ENCODE data around the gene MAP4K3.

Gene MAP4K3

DNA sequence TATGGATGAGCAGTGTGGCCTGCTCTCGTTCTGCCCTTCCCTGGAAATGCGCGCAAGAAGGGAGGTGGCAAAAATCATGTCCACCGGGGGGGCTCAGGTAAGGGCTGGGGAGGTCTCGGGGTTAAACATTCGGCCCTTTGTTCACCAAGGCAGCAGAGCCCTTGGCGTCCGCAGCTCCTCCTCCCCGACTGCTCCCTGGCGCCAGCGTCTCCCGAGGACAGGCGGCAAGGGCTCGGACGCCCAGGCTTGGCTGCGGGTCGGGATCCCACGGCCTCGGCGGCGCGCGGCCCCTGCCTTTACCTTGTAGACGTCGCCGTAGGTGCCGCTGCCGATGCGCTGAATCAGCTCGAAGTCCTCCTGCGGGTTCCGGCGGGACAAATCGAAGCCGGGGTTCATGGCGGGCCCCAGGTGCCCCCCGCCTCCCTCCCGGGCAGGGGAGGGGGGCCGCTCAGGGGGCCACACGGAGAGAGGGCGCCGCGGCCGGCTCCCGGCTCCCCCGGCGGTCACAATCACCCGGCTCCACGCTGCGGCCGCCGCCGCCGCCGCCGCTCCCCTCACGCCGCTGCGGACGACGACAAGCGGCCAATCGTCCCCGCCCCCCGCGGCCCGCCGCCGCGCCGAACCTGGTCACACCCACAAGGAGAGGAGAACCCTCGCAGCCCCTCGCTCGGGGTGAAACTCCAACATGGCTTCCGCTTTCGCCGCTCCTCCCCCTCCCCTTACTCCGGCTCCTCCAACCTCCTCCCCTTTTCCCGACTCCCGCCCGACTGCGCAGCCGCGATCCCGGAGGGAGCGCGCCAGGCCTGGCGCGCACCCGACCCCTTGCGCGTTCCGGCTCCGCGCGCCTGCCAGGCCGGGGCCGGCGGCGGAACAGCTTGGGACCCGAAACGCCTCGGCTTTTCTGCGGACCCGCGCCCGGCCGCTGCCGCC lies at the start of gene MAP4K3:
MAP4K3 (minus strand) TSS at position 694 of the 930 bp plus-strand sequence; CDS start at position 396, 298 bp downstream.
- peak; percentile 56 to 86 (median 64) for DNase-seq (ENCODE audit: low read depth in 3 of 3)

DNA sequence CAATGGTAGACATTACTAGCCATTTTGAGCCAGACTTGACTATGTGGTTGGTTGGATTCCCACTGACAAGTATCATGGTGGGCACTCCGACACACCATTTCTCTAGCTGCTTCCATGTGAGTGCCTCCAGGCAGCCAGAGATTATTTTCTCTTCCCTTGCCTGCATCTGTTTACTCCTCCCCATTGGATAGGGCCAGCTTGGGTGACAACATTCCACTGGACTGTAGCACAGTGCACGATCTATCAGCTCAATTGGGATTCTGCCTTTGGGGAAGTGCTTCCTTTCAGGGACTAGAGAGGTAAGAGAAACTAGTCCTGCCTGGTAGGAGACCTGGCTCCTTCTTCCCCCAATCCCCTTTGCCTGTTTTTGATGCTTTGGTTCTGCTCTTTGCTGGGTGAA lies 49.0 kb upstream of the MAP4K3 start:
- DNase-seq (ENCODE audit: low read depth in 3 of 3), result no peak

- no peak for DNase-seq (ENCODE audit: low read depth in 3 of 3)
Measured at GRCh38 chr2:39484620-39485495, 47.8 kb upstream of the MAP4K3 start.

- DNase-seq (ENCODE audit: low read depth in 3 of 3), result no peak
Measured at GRCh38 chr2:39484206-39484605, 47.1 kb upstream of the MAP4K3 start.

DNA sequence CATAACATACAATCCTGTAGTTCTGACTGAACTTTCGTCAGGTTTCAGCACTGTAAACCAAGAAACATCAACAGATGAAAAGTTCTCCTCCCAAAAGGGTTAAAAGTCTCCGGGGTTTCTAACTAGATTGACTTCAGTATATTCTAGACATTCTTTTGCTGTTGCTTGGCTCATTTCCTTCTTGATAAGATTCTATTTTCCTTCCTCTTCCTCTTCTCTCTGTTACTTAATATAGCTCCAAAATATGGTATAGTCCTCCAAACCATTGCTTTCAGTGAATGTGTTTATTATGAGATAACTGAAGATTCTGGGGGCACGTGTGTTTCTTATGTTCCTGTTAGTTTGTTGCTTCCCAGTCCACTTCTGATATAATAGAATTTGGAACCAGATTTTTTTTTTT lies 46.4 kb upstream of the MAP4K3 start:
- no peak for DNase-seq (ENCODE audit: low read depth in 3 of 3)

GRCh38 chr2:39481611-39482010 lies 44.5 kb upstream of the MAP4K3 start:
- no peak for DNase-seq (ENCODE audit: low read depth in 3 of 3)

DNA sequence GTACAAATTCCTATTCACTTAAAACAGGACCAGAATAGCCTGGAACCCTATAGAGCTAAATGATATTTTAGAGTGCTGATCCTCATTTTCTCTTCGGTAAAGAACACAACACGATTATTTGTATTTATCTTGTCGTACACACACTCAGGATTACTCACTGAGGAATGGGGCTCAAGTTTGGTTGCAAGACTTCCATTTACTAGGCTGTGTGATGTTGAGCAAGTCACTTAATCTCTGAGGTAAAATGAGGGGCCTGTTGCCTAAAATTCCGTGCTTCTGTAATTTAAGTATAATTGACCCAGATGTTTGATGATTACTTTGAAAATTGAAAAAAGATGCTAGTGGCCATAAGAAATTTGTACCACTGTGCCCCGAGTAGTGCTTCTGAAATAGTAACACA lies 42.6 kb upstream of the MAP4K3 start:
- DNase-seq (ENCODE audit: low read depth in 3 of 3), result no peak

GRCh38 chr2:39479053-39479670 lies 42.1 kb upstream of the MAP4K3 start:
- DNase-seq (ENCODE audit: low read depth in 3 of 3), result no peak

- no peak for DNase-seq (ENCODE audit: low read depth in 3 of 3)
Measured at GRCh38 chr2:39476524-39476923, 39.4 kb upstream of the MAP4K3 start.

DNA sequence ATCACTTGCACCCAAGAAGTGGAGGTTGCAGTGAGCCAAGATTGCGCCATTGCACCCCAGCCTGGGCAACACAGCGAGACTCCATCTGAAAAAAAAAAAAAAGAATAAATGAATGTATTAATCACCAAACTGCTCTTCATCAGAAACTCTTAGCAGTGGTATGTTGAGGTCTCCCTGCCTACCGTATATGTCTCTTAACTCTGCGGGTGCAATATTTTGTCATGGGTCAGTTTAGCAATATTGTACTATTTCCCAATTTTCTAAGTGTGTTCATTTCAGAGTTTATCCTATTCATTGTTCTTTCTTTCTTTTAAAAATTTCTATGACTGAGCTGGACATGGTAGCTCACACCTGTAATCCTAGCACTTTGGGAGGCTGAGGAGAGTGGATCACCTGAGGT lies 37.9 kb upstream of the MAP4K3 start:
- DNase-seq (ENCODE audit: low read depth in 3 of 3), result no peak

DNA sequence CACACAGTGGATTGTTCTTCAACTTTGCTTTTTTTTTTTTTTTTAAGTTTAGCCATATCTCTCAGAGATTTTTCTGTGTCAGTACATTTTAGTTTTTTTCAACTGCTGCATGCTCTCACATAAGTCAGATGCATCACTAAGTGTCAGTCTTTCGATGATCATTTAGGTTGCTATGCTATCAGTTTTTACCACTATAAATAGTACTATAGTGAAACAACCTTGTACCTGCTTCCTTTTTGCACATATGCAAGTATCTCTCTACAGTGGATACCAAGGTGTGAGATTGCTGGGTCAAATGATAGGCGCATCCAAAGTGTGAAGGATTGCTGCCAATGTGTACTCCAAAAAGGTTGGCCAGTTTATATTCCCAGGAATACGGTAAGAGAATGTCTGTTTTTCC lies 33.5 kb upstream of the MAP4K3 start:
- no peak for DNase-seq (ENCODE audit: low read depth in 3 of 3)

GRCh38 chr2:39469807-39470206 lies 32.7 kb upstream of the MAP4K3 start:
- no peak for DNase-seq (ENCODE audit: low read depth in 3 of 3)

- DNase-seq (ENCODE audit: low read depth in 3 of 3), result no peak
Measured at GRCh38 chr2:39468579-39469451, 31.7 kb upstream of the MAP4K3 start.

GRCh38 chr2:39466311-39466710 lies 29.2 kb upstream of the MAP4K3 start:
- no peak for DNase-seq (ENCODE audit: low read depth in 3 of 3)

DNA sequence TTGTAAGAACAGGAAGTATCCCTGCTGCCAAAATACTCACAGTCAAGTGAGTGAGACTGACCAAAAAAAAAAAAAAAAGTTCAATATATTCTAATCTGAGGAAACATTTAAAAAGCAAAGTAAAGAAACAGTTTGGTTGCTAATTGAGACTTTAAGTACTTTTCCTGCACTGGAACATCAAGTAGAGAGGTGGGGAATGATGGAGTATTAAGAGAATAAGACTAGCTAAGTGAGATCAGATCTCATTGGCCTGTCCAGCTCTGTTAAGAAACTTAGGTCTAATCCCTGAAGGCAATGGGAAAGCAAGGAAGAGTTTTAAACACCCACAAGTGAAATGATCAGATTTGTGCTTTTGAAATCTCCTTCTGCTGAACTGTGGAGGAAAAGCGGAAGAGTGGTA lies 27.8 kb upstream of the MAP4K3 start:
- DNase-seq (ENCODE audit: low read depth in 3 of 3), result no peak

GRCh38 chr2:39455826-39456225 lies 18.7 kb upstream of the MAP4K3 start:
- DNase-seq (ENCODE audit: low read depth in 3 of 3), result no peak

DNA sequence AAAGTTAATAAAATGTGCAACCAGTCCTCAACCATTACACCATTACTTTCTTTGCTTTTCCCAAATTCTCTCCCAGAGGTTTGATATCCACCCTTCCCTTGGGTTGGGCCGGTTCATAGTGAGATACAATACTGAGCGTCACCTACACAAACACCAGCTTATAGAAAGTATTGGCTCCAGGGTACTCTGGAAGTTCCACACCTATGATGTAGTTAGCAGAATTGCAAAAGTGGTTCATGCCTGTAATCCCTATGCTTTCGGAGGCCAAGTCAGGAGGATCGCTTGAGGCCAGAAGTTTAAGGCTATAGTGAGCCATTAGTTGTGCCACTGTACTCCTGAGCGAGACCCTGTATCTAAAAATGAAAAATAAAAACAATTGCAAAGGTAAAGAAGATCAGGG lies 15.3 kb upstream of the MAP4K3 start:
- DNase-seq (ENCODE audit: low read depth in 3 of 3), result no peak

DNA sequence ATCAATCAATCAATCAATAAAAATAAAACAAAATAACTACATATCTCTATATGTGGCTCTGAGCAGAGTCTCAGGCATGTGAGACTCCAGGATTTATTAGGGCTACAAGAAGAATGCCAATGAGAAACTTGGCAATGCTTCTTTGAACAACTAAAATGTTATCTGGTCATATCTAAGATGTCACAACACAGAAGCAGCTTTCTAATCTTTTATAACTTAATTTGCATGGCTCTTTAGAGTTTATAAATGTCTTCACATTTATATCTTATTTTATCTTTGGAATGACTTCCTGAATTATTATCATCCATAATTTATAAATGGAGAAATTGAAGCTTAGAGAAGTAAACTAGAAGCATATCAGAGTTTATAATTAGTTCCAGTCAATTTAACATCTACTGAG lies 14.9 kb upstream of the MAP4K3 start:
- no peak for DNase-seq (ENCODE audit: low read depth in 3 of 3)

DNA sequence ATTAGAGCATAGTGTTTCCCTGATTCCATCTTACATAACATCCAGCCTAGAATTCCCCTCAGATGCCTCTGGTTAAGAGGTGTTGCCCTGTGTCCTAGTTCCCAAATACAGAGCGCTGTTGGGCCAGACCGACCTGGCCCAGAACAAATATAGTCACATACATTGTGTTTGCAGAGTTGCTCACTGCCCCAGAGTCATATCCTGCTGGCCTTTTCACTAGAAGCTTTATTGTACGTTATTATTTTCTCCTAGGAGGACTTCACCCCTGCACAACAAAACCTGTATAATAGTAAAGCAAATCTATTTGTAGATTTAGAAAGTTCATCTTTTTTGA lies 11.1 kb upstream of the MAP4K3 start:
- no peak for DNase-seq (ENCODE audit: low read depth in 3 of 3)

- DNase-seq (ENCODE audit: low read depth in 3 of 3), result no peak
Measured at GRCh38 chr2:39447266-39448168, 10.4 kb upstream of the MAP4K3 start.
